WTC11 (cell line): Measurements from ENCODE around the gene SNX19. TPM values are rescaled to one million over a fixed set of nuclear protein-coding genes. Genes with fewer than 3 reads are reported as not detected.

ENCODE experiments used
- ATAC-seq: fragments of 200-7000 bp; cut with Tn5 transposase; 2 replicates; pipeline ENCODE4 v1.10.0; 2021; ENCODE audit warnings: mild to moderate bottlenecking, moderate library complexity
- CTCF ChIA-PET: fragments of 300-600 bp; sonication (Branson Sonifier 250); formaldehyde crosslinking; loops from one replicate; lab custom pipeline; 2021; ENCODE audit warnings: antibody characterized with exemption; lab: Charles Lee
- POLR2A ChIA-PET: fragments of 350-600 bp; sonication (Branson Sonifier 250); formaldehyde crosslinking; loops from one replicate; lab custom pipeline; 2021; ENCODE audit warnings: antibody characterized with exemption; lab: Charles Lee
- DNase-seq: peaks from one replicate; pipeline ENCODE4 v3.0.0; 2021; ENCODE audit warnings: low spot score
- H3K27ac Mint-ChIP-seq: 2 replicates; pipeline ENCODE4 v1.8.0; 2021; ENCODE audit warnings: mixed read lengths
- H3K27me3 Mint-ChIP-seq: 2 replicates; pipeline ENCODE4 v1.8.0; 2021; ENCODE audit warnings: low read depth, mild to moderate bottlenecking, moderate library complexity, mixed read lengths
- H3K36me3 Mint-ChIP-seq: 2 replicates; pipeline ENCODE4 v1.8.0; 2021; ENCODE audit warnings: mixed read lengths
- H3K4me1 Mint-ChIP-seq: 2 replicates; pipeline ENCODE4 v1.8.0; 2022; ENCODE audit warnings: mixed read lengths
- H3K4me3 Mint-ChIP-seq: 2 replicates; pipeline ENCODE4 v1.8.0; 2021; ENCODE audit warnings: mild to moderate bottlenecking, moderate library complexity, mixed read lengths
- H3K9me3 Mint-ChIP-seq: 2 replicates; pipeline ENCODE4 v1.8.0; 2021; ENCODE audit warnings: mixed read lengths
- AR ChIP-seq: fragments of 250-450 bp; sonication (Bioruptor Pico); IDR thresholded peaks from 2 replicates; pipeline ENCODE4 v1.9.0; 2021; ENCODE audit warnings: mild to moderate bottlenecking
- ARID4B ChIP-seq: sonication (generic); formaldehyde crosslinking; IDR thresholded peaks from 2 replicates; pipeline ENCODE4 v1.8.0; 2023; ENCODE audit warnings: missing genetic modification reagents, mild to moderate bottlenecking, borderline replicate concordance
- ATF2 ChIP-seq: sonication (generic); formaldehyde crosslinking; IDR thresholded peaks from 2 replicates; pipeline ENCODE4 v1.8.1; 2022; ENCODE audit warnings: low read depth, missing genetic modification reagents, borderline replicate concordance
- CREB1 ChIP-seq: sonication (generic); formaldehyde crosslinking; IDR thresholded peaks from 2 replicates; pipeline ENCODE4 v1.8.0; 2023; ENCODE audit warnings: mild to moderate bottlenecking, missing genetic modification reagents
- E2F4 ChIP-seq: sonication (generic); formaldehyde crosslinking; IDR thresholded peaks from 2 replicates; pipeline ENCODE4 v1.8.1; 2022; ENCODE audit warnings: low read depth, mild to moderate bottlenecking, moderate library complexity, missing genetic modification reagents, borderline replicate concordance
- E2F5 ChIP-seq: sonication (generic); formaldehyde crosslinking; IDR thresholded peaks from 2 replicates; pipeline ENCODE4 v1.8.1; 2022; ENCODE audit warnings: mild to moderate bottlenecking, moderate library complexity, missing genetic modification reagents
- FOXP1 ChIP-seq: sonication (generic); formaldehyde crosslinking; IDR thresholded peaks from 2 replicates; pipeline ENCODE4 v1.8.0; 2022; ENCODE audit warnings: missing genetic modification reagents, mild to moderate bottlenecking, moderate library complexity, borderline replicate concordance
- GABPB1 ChIP-seq: sonication (generic); formaldehyde crosslinking; IDR thresholded peaks from 2 replicates; pipeline ENCODE4 v1.8.1; 2023; ENCODE audit warnings: mild to moderate bottlenecking, missing genetic modification reagents
- HMGXB4 ChIP-seq: sonication (generic); formaldehyde crosslinking; IDR thresholded peaks from 2 replicates; pipeline ENCODE4 v1.8.1; 2023; ENCODE audit warnings: mild to moderate bottlenecking, moderate library complexity, missing genetic modification reagents
- KAT7 ChIP-seq: sonication (generic); formaldehyde crosslinking; IDR thresholded peaks from 2 replicates; pipeline ENCODE4 v1.8.1; 2023; ENCODE audit warnings: missing genetic modification reagents, mild to moderate bottlenecking, borderline replicate concordance
- NFATC4 ChIP-seq: fragments of 250-450 bp; sonication (Bioruptor Pico); IDR thresholded peaks from 2 replicates; pipeline ENCODE4 v1.9.0; 2021; ENCODE audit warnings: mild to moderate bottlenecking
- TEAD4 ChIP-seq: sonication (generic); formaldehyde crosslinking; IDR thresholded peaks from 2 replicates; pipeline ENCODE4 v1.8.0; 2022; ENCODE audit warnings: mild to moderate bottlenecking, missing genetic modification reagents
- USF2 ChIP-seq: sonication (generic); formaldehyde crosslinking; IDR thresholded peaks from 2 replicates; pipeline ENCODE4 v1.8.1; 2023; ENCODE audit warnings: mild to moderate bottlenecking, missing genetic modification reagents, moderate library complexity
- ZNF219 ChIP-seq: sonication (generic); formaldehyde crosslinking; IDR thresholded peaks from 2 replicates; pipeline ENCODE4 v1.8.0; 2023; ENCODE audit warnings: missing genetic modification reagents, mild to moderate bottlenecking, borderline replicate concordance
- ZNF317 ChIP-seq: sonication (generic); formaldehyde crosslinking; IDR thresholded peaks from 2 replicates; pipeline ENCODE4 v1.8.1; 2023; ENCODE audit warnings: low read depth, mild to moderate bottlenecking, moderate library complexity, missing genetic modification reagents, borderline replicate concordance
- ZNF532 ChIP-seq: fragments of 250-450 bp; sonication (Bioruptor Pico); IDR thresholded peaks from 2 replicates; pipeline ENCODE4 v1.9.0; 2021; ENCODE audit warnings: mild to moderate bottlenecking, borderline replicate concordance
- ZSCAN18 ChIP-seq: fragments of 250-450 bp; sonication (Bioruptor Pico); IDR thresholded peaks from 2 replicates; pipeline ENCODE4 v2.1.2; 2022; ENCODE audit warnings: mild to moderate bottlenecking, moderate library complexity
- total RNA-seq: library from RNA; stranded (reverse); gene quantifications from 3 replicates; pipeline ENCODE4 v1.2.3, GENCODE V29; 2021

Gene SNX19
- total RNA-seq, 1 experiment from 2014 or later: 25.2 TPM

GRCh38 chr11:130911306-130911705 is 5.0 kb downstream of the SNX19 start (continued):
- TF ChIP-seq ZSCAN18 (CRISPR knock-in tag) (no peak), E2F5 (CRISPR knock-in tag) (no peak), USF2 (CRISPR knock-in tag) (no peak), ATF2 (no peak), ZNF532 (CRISPR knock-in tag) (no peak), AR (CRISPR knock-in tag) (no peak), NFATC4 (no peak), CREB1 (CRISPR knock-in tag) (no peak), GABPB1 (no peak), HMGXB4 (CRISPR knock-in tag) (no peak), ZNF317 (CRISPR knock-in tag) (no peak), FOXP1 (no peak)

GRCh38 chr11:130909650-130910049 is 6.6 kb downstream of the SNX19 start:
- ATAC-seq: no peak
- POLR2A ChIA-PET: no interaction called here
- CTCF ChIA-PET: no interaction called here
- TF ChIP-seq E2F4 (CRISPR knock-in tag) (no peak), ARID4B (CRISPR knock-in tag) (no peak), KAT7 (no peak), ZNF219 (CRISPR knock-in tag) (no peak), TEAD4 (CRISPR knock-in tag) (no peak)

More at GRCh38 chr11:130909650-130910049, 6.6 kb downstream of the SNX19 start:
- H3K27ac Mint-ChIP-seq: no peak overlapping the region
- no peak for DNase-seq
- no peaks in the 10 kb centered on the region for H3K27me3 Mint-ChIP-seq
- no peaks in the 10 kb centered on the region for H3K9me3 Mint-ChIP-seq
- H3K4me1 Mint-ChIP-seq: 0 out of 2 replicates have a peak, but pooled peaks cover 3% of the 10 kb centered on the region
- H3K4me3 Mint-ChIP-seq: no peak overlapping the region
- H3K36me3 Mint-ChIP-seq: peaks cover 40% of the 10 kb centered on the region
